ENCODE data around the gene UGGT2. TPM values are rescaled to one million over a fixed set of nuclear protein-coding genes. Genes with fewer than 3 reads are reported as not detected.
A peak's percentile ranks its signal among the peaks of the same experiment; 100 is the strongest.

UGGT2 gene, protein sequence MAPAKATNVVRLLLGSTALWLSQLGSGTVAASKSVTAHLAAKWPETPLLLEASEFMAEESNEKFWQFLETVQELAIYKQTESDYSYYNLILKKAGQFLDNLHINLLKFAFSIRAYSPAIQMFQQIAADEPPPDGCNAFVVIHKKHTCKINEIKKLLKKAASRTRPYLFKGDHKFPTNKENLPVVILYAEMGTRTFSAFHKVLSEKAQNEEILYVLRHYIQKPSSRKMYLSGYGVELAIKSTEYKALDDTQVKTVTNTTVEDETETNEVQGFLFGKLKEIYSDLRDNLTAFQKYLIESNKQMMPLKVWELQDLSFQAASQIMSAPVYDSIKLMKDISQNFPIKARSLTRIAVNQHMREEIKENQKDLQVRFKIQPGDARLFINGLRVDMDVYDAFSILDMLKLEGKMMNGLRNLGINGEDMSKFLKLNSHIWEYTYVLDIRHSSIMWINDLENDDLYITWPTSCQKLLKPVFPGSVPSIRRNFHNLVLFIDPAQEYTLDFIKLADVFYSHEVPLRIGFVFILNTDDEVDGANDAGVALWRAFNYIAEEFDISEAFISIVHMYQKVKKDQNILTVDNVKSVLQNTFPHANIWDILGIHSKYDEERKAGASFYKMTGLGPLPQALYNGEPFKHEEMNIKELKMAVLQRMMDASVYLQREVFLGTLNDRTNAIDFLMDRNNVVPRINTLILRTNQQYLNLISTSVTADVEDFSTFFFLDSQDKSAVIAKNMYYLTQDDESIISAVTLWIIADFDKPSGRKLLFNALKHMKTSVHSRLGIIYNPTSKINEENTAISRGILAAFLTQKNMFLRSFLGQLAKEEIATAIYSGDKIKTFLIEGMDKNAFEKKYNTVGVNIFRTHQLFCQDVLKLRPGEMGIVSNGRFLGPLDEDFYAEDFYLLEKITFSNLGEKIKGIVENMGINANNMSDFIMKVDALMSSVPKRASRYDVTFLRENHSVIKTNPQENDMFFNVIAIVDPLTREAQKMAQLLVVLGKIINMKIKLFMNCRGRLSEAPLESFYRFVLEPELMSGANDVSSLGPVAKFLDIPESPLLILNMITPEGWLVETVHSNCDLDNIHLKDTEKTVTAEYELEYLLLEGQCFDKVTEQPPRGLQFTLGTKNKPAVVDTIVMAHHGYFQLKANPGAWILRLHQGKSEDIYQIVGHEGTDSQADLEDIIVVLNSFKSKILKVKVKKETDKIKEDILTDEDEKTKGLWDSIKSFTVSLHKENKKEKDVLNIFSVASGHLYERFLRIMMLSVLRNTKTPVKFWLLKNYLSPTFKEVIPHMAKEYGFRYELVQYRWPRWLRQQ (N-terminal part only)
- 63.0 and 63.5 TPM in 2 replicates for total RNA-seq

DNA sequence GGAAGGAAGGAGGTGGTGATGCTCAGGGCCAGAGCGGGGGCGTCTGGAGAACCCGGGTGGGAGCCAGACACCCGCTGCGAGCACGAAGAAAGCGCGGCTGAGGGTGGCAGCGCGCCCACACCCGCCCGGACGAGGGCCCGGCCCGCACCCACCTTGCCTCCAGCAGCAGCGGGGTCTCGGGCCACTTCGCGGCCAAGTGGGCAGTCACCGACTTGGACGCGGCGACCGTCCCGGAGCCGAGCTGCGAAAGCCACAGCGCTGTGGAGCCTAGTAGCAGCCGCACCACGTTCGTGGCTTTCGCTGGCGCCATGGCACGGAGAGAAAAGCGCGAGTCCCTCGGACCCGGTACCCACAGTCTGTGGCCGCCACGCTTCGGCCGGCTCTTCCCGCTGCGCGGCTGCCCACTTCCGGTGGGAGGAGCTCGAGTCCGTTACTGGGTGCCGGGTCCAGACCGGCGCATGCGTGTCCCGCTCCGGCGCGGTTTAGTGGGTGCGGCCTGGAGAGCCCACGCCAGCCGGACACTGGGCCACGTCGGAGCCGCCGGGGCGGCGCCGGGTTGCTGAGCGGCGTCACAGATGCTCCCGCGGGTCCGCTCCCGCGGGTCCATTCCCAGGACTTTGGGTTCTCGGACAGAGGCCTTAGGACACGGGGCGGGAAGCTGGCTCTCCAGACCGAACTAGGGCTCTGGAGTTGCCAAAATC is at the start of gene UGGT2:
UGGT2 (minus strand) TSS at position 399 of the 701 bp plus-strand sequence; CDS start at position 310, 89 bp downstream.
- DNase-seq (ENCODE audit: low read depth), result peak; percentile 96
- TF ChIP-seq, protein P1, sequence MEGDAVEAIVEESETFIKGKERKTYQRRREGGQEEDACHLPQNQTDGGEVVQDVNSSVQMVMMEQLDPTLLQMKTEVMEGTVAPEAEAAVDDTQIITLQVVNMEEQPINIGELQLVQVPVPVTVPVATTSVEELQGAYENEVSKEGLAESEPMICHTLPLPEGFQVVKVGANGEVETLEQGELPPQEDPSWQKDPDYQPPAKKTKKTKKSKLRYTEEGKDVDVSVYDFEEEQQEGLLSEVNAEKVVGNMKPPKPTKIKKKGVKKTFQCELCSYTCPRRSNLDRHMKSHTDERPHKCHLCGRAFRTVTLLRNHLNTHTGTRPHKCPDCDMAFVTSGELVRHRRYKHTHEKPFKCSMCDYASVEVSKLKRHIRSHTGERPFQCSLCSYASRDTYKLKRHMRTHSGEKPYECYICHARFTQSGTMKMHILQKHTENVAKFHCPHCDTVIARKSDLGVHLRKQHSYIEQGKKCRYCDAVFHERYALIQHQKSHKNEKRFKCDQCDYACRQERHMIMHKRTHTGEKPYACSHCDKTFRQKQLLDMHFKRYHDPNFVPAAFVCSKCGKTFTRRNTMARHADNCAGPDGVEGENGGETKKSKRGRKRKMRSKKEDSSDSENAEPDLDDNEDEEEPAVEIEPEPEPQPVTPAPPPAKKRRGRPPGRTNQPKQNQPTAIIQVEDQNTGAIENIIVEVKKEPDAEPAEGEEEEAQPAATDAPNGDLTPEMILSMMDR (IDR thresholded peaks at IDR 0.05; ENCODE audit: insufficient read depth, low read depth, low read length), result no peak
- peak within 1 kb of the TSS; percentile 87 for H3K4me3 ChIP-seq (ENCODE audit: low read depth, low read length)

DNA sequence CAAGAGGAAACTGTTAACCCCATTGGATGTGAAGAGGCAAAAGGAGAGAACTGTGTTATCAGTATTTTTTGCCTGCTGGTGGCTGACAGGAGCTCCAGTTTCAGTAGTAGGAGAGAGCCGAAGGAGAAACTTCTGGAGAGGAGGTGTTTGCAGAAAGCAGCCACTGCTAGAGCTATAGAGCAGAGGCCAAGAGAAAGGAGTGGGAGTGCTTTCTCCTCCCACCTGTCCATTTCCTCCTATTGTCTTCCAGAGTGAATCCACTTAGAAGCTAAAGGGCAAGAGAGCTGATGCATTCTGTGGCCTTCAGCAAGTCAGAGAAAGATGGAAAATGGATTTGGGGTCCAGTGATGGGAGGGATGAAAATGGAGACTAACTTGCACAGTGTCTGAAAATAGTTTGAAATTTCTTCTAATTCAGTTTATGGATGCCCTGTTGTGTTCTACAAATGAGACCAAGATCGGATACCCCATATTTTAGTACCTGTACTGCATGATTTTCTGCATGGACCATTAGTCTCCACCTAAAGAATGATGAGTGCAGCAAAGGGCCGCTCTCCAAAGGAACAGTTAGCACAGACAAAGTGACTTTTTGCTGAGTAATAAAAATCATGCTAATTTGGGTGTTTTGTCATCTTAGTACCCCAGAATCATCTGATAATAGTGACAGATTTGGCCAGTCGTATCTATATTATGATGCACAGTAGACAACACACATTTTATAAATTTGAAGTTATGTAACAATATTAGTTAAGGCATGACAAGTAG is 47.4 kb upstream of the UGGT2 start:
- DNase-seq (ENCODE audit: low read depth), result no peak
- H3K4me3 ChIP-seq (ENCODE audit: low read depth, low read length), result no peak overlapping the region
- TF ChIP-seq, protein P1 (IDR thresholded peaks at IDR 0.05; ENCODE audit: insufficient read depth, low read depth, low read length), result no peak

DNA sequence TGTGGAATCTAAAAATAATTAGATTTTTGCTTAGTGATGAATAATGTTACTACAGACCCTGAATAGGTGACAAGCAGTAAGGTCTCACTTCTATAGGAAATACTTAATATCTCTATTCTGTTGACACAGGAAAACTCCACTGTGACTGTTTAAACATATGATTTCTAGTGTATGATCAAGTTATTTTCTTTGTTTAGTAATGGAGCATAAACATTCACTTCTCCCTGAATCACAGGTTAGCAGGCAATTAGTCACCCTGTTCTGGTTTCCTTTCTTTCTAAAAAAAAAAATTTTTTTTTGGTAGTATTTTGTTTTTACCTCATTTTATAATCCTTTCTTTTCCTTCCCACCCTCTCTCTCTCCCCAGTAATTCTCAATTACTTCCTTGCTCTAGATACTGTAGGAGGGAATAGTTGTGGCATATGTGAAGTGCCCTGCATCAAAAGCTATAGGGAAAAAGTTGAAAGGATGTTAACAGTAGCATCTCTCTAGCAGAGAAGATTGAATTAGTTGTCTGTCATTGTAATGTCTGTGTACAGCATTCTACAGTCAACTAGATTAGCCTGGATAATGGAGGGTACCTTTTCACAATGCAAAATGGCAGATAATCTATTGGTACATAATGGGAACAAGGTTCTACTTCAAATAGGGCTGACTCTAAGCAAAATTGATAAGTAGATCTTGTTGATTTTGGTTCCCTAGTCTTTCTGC is 40.2 kb upstream of the UGGT2 start:
- no peak overlapping the region for H3K4me3 ChIP-seq (ENCODE audit: low read depth, low read length)
- DNase-seq (ENCODE audit: low read depth), result no peak
- TF ChIP-seq, protein P1 (IDR thresholded peaks at IDR 0.05; ENCODE audit: insufficient read depth, low read depth, low read length), result no peak

DNA sequence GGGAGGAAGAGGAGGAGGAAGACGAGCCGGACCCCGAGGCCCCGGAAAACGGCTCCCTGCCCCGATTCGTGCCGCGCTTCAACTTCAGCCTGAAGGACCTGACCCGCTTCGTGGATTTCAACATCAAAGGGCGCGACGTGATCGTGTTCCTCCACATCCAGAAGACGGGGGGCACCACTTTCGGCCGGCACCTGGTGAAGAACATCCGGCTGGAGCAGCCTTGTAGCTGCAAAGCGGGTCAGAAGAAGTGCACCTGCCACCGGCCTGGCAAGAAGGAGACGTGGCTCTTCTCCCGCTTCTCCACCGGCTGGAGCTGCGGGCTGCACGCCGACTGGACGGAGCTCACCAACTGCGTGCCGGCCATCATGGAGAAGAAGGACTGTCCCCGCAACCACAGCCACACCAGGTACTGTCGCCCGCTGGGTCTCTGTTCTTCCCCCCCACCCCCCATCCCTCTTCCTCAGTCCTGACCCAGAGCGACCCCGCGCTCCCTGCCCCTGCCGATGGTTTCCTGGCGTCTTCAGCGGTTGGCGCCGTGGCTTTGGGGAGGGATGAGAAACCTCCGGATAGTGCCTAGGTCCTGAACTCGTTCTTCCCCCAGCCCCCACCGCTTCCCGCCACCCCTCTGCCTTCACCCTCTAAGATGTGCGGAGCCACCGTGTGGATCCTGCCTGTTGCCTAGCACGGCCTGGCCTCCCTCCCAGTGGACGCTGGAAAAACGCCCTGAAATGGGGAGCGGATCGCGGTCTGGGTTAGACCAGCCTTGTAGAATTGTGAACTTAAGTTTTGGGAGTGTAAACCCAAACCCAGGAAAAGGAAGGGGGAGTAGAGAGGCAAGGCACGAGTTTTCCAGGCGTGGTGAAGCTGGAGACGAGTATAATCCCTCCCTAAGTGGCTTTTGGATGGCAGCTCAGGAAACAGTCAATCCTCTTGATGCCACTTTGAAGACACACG is 38.2 kb upstream of the UGGT2 start:
- TF ChIP-seq, protein P1 (IDR thresholded peaks at IDR 0.05; ENCODE audit: insufficient read depth, low read depth, low read length), result no peak
- DNase-seq (ENCODE audit: low read depth), result no peak
- H3K4me3 ChIP-seq (ENCODE audit: low read depth, low read length), result no peak overlapping the region

All from fibroblast of villous mesenchyme (primary cell).